Measurements from ENCODE around the gene FAM163A. TPM values are rescaled to one million over a fixed set of nuclear protein-coding genes. Genes with fewer than 3 reads are reported as not detected.
A peak's percentile ranks its signal among the peaks of the same experiment; 100 is the strongest.

FAM163A gene
- total and polyA plus RNA-seq, 8 donors: 0.06 to 0.28 (median 0.15) TPM; not detected in 3

GRCh38 chr1:179761296-179761695, 18.2 kb downstream of the FAM163A start:
- Histone ChIP-seq H3K27me3 (no peaks in the 10 kb centered on the region), H3K4me3 (no peak overlapping the region), H3K4me1 (peaks cover 0 to 5% (median 0%) of the 10 kb centered on the region in 3 donors), H3K36me3 (no peaks in the 10 kb centered on the region), H3K27ac (no peak overlapping the region), H3K9me3 (no peaks in the 10 kb centered on the region)
- DNase-seq (no peak), FAIRE-seq (no peak), ATAC-seq (peak in 2 of 4 donors; percentile 44 to 62)
- intact Hi-C loops (cut with DNase I): no loop called here
- TF ChIP-seq CTCF (IDR thresholded peaks at IDR 0.05): no peak
- WGBS, 2 donors: 23 to 25% methylated on average over 8 of the region's 8 CpGs

GRCh38 chr1:179761846-179762640, 19.0 kb downstream of the FAM163A start:
- no peak for FAIRE-seq
- no peaks in the 10 kb centered on the region for H3K27me3 ChIP-seq
- no peaks in the 10 kb centered on the region for H3K36me3 ChIP-seq
- peaks cover 0 to 5% (median 0%) of the 10 kb centered on the region in 3 donors for H3K4me1 ChIP-seq
- no peaks in the 10 kb centered on the region for H3K9me3 ChIP-seq
- no peak overlapping the region for H3K27ac ChIP-seq
- no peak overlapping the region for H3K4me3 ChIP-seq
- no peak for DNase-seq
- no peak for TF ChIP-seq CTCF (IDR thresholded peaks at IDR 0.05)
- 64 to 66% methylated on average over 6 of the region's 6 CpGs for WGBS, 2 donors
- no peak for ATAC-seq
- intact Hi-C loops (cut with DNase I): no loop called here

GRCh38 chr1:179767177-179767581, 24.1 kb downstream of the FAM163A start:
- no peaks in the 10 kb centered on the region for H3K9me3 ChIP-seq
- H3K4me3 ChIP-seq: no peak overlapping the region
- H3K4me1 ChIP-seq: no peaks in the 10 kb centered on the region
- 77 to 84% methylated on average over 5 of the region's 5 CpGs for WGBS, 2 donors
- no peak for TF ChIP-seq CTCF (IDR thresholded peaks at IDR 0.05)
- no peaks in the 10 kb centered on the region for H3K36me3 ChIP-seq
- ATAC-seq (no peak), DNase-seq (no peak), FAIRE-seq (no peak)
- intact Hi-C loops (cut with DNase I): no loop called here
- no peaks in the 10 kb centered on the region for H3K27me3 ChIP-seq
- no peak overlapping the region for H3K27ac ChIP-seq

- intact Hi-C loops (cut with DNase I): no loop called here
- Histone ChIP-seq H3K27ac (no peak overlapping the region), H3K27me3 (no peaks in the 10 kb centered on the region), H3K36me3 (no peaks in the 10 kb centered on the region), H3K9me3 (no peaks in the 10 kb centered on the region), H3K4me3 (no peak overlapping the region), H3K4me1 (no peaks in the 10 kb centered on the region)
- WGBS, 2 donors: 91 to 94% methylated on average over 2 of the region's 2 CpGs
- TF ChIP-seq CTCF (IDR thresholded peaks at IDR 0.05): no peak
- DNase-seq (no peak), ATAC-seq (no peak), FAIRE-seq (no peak)
Observed at GRCh38 chr1:179767996-179768395, 24.9 kb downstream of the FAM163A start.

GRCh38 chr1:179770887-179771502, 27.9 kb downstream of the FAM163A start:
- Histone ChIP-seq H3K36me3 (no peaks in the 10 kb centered on the region), H3K27ac (no peak overlapping the region), H3K4me1 (no peaks in the 10 kb centered on the region), H3K27me3 (no peaks in the 10 kb centered on the region), H3K9me3 (no peaks in the 10 kb centered on the region), H3K4me3 (no peak overlapping the region)
- DNase-seq (no peak), ATAC-seq (no peak), FAIRE-seq (no peak)
- 80 to 83% methylated on average over 9 of the region's 9 CpGs for WGBS, 2 donors
- no peak for TF ChIP-seq CTCF (IDR thresholded peaks at IDR 0.05)
- intact Hi-C loops (cut with DNase I): no loop called here

Data from pancreas (tissue), 10 donors.